Tibial nerve (tissue), 4 donors: ENCODE results near the gene GBE1. TPM values are rescaled to one million over a fixed set of nuclear protein-coding genes. Genes with fewer than 3 reads are reported as not detected.

Experiments
- DNase-seq, 2 donors: peaks; one replicate each; pipeline ENCODE4 v3.0.0-alpha.2; 2019; ENCODE audit warnings: low spot score in 2 of 2
- H3K27ac ChIP-seq, 4 donors: fragments of 200-600 bp; sonication (generic) in 3 of 4; one replicate each; pipeline ENCODE4 v1.5.1; 2017 to 2019; ENCODE audit warnings: mild to moderate bottlenecking in 1 of 4
- H3K27me3 ChIP-seq, 2 donors: fragments of 200-600 bp; sonication (generic) in 1 of 2; one replicate each; pipeline versions ENCODE4 v1.5.1 to v1.6.0; 2017 to 2019
- H3K36me3 ChIP-seq, 3 donors: fragments of 200-600 bp; sonication (generic); one replicate each; pipeline ENCODE4 v1.5.1; 2018 to 2019
- H3K4me1 ChIP-seq, 4 donors: fragments of 200-600 bp; sonication (generic) in 3 of 4; one replicate each; pipeline ENCODE4 v1.5.1; 2017 to 2019
- H3K4me3 ChIP-seq, 4 donors: fragments of 200-600 bp; sonication (generic) in 3 of 4; one replicate each; pipeline ENCODE4 v1.5.1; 2017 to 2019; ENCODE audit warnings: mild to moderate bottlenecking in 1 of 4, moderate library complexity in 1 of 4
- H3K9me3 ChIP-seq, 4 donors: fragments of 200-600 bp; sonication (generic) in 3 of 4; one replicate each; pipeline ENCODE4 v1.5.1; 2017 to 2019
- EP300 ChIP-seq, 2 donors: sonication (generic); formaldehyde crosslinking; IDR thresholded peaks; one replicate each; pipeline ENCODE4 v1.6.1; 2017; ENCODE audit warnings: antibody characterized with exemption in 2 of 2, mild to moderate bottlenecking in 1 of 2
- POLR2A ChIP-seq, 2 donors: fragments of 450-650 bp; IDR thresholded peaks; one replicate each; pipeline ENCODE4 v1.6.1; 2017; ENCODE audit warnings: antibody characterized with exemption in 2 of 2, mild to moderate bottlenecking in 2 of 2, moderate library complexity in 2 of 2
- WGBS, 2 donors: methylation state at CpG; one replicate each; pipeline ENCODE4 v1.1.5; 2018; 5-methylcytosine and 5-hydroxymethylcytosine counted together
- total RNA-seq, 4 donors: library from RNA; depleted of rRNA; stranded (reverse); fragments of >200 nt; gene quantifications; one replicate each; pipeline ENCODE4 v1.1.0, GENCODE V29; 2016
- TF ChIP-seq, protein P1 (sequence below), 5 experiments: fragments of 200-600 bp in 3 of 5; fragments of 450-650 bp in 2 of 5; sonication (generic) in 3 of 5; IDR thresholded peaks; one replicate each; pipeline ENCODE4 v1.5.1; 2016 to 2019; ENCODE audit warnings: antibody characterized with exemption in 5 of 5, mild to moderate bottlenecking in 3 of 5, moderate library complexity in 2 of 5

GBE1 gene
- total RNA-seq, 4 donors from 2014 or later = 25.8 to 34.5 (median 31.3) TPM

DNA sequence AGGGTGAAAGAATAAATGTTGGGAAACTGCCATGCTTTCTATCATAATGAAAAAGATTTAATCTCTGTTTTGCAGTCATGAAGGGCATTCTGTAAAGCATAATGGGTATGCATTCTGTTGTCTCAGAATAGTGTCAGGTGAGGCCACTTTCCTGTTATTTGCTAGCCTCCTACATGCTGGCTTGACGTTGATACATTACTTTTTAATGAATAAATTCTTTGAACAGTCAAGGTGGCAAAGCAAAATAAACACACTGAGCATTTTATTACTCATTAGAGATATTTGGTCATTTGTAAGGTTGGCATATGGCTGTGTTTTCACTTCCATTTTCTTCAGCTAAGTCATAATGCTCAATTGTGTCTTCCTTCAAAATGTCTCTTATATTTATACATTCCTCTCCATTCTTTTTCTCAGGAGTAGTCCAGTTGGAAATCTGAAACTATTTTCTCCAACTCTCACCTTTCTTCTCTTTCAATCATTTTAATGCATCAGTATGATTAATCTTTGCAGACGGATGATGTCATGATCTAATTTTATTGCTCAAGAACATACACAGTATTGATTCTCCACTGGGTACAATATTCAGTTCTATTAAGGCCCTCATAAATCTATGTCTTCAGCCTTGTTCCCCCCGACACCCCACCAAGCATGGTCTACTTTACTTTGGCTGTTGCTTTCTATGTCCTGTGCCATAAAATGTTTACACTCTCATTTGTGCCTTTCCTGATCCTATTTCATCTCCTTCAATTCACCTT lies 290.7 kb downstream of the GBE1 start:
- no peak overlapping the region for H3K27ac ChIP-seq
- 66 to 79% methylated on average over 3 of the region's 3 CpGs for WGBS, 2 donors
- no peaks in the 10 kb centered on the region for H3K36me3 ChIP-seq
- no peaks in the 10 kb centered on the region for H3K27me3 ChIP-seq
- H3K4me3 ChIP-seq = no peak overlapping the region
- no peaks in the 10 kb centered on the region for H3K9me3 ChIP-seq
- DNase-seq = no peak
- H3K4me1 ChIP-seq = no peaks in the 10 kb centered on the region
- TF ChIP-seq, protein P1, sequence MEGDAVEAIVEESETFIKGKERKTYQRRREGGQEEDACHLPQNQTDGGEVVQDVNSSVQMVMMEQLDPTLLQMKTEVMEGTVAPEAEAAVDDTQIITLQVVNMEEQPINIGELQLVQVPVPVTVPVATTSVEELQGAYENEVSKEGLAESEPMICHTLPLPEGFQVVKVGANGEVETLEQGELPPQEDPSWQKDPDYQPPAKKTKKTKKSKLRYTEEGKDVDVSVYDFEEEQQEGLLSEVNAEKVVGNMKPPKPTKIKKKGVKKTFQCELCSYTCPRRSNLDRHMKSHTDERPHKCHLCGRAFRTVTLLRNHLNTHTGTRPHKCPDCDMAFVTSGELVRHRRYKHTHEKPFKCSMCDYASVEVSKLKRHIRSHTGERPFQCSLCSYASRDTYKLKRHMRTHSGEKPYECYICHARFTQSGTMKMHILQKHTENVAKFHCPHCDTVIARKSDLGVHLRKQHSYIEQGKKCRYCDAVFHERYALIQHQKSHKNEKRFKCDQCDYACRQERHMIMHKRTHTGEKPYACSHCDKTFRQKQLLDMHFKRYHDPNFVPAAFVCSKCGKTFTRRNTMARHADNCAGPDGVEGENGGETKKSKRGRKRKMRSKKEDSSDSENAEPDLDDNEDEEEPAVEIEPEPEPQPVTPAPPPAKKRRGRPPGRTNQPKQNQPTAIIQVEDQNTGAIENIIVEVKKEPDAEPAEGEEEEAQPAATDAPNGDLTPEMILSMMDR (IDR thresholded peaks at IDR 0.05) = no peak
- TF ChIP-seq EP300 (IDR thresholded peaks at IDR 0.05) = no peak
- TF ChIP-seq POLR2A (IDR thresholded peaks at IDR 0.05) = no peak

DNA sequence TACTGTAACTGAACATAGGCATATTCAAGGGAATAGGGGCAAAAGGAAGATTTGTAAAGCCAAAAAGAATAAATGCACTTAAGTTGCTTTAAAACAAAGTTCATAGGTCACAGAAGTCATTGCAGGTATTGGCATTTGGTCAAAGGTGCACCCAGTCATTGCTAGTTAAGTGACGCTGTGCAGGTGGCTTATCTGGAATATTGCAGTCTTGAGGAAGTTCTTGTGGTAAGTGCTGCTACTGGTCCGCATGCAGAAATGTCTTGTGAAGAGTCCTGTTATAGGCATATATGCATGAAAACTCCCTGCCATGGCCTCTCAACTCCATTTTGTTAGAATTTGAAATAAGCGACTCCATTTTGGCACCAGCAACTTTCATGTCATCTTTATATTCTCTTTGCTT lies 293.1 kb downstream of the GBE1 start:
- Histone ChIP-seq H3K27me3 (no peaks in the 10 kb centered on the region), H3K36me3 (no peaks in the 10 kb centered on the region), H3K9me3 (no peaks in the 10 kb centered on the region), H3K27ac (no peak overlapping the region), H3K4me3 (no peak overlapping the region), H3K4me1 (no peaks in the 10 kb centered on the region)
- WGBS, 2 donors = 80 to 82% methylated on average over 3 of the region's 3 CpGs
- DNase-seq = no peak
- TF ChIP-seq POLR2A (IDR thresholded peaks at IDR 0.05) (no peak), EP300 (IDR thresholded peaks at IDR 0.05) (no peak)
- TF ChIP-seq, protein P1 (IDR thresholded peaks at IDR 0.05) = no peak

DNA sequence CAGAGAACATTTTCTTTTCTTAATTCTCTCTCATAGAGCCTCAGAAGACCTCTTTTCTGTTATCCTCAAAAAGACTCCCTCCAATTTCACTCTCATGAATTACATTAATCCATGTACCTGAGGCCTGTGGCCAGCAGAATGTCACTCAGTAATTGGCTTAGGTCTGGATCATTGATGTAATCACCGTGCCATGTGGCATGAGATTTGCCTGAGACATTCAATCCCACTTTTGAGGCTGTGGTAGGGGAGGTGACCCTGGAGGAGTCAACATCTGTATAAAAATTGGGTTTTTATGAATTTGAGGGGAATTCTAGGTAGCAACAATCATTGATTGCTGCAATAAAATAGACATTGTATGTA lies 295.3 kb downstream of the GBE1 start:
- Histone ChIP-seq H3K27me3 (no peaks in the 10 kb centered on the region), H3K9me3 (no peaks in the 10 kb centered on the region), H3K4me1 (no peaks in the 10 kb centered on the region), H3K4me3 (no peak overlapping the region), H3K27ac (no peak overlapping the region), H3K36me3 (no peaks in the 10 kb centered on the region)
- no peak for DNase-seq
- WGBS, 2 donors = 88 to 100% methylated on average over 1 of the region's 1 CpG
- no peak for TF ChIP-seq POLR2A (IDR thresholded peaks at IDR 0.05)
- no peak for TF ChIP-seq EP300 (IDR thresholded peaks at IDR 0.05)
- TF ChIP-seq, protein P1 (IDR thresholded peaks at IDR 0.05) = no peak

DNA sequence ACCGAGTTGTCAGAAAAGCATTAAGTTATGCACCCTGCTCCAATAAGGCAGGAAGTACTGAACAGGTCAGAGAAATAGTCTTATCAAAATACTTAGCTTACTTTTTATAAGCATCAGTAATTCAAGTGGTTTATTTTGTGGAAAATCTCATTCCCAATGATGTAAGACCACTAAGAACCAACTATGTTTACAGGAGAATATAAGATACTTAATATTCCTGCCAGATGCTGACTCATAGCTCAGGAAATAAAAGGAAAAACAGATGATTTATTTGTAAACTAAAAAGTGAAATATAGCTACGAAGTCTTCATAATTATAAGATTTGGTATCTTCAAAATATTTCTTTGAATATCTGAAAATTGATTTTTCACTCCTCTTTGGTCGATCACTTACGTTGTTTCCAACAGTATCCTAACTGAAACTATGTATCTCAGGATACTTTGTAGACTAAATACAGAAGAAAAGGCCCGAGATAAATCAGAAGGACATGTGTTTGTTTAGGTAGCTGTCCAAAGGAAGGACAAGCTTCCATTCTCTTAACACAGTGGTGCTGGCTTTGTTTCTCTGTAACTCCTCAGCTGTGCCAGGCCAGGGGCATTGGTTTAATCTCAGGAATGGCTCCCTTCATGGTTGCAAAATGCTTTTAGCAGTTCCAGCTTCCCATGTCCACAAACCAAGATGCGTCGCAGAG lies 295.8 kb downstream of the GBE1 start:
- WGBS, 2 donors = 79 to 81% methylated on average over 7 of the region's 7 CpGs

DNA sequence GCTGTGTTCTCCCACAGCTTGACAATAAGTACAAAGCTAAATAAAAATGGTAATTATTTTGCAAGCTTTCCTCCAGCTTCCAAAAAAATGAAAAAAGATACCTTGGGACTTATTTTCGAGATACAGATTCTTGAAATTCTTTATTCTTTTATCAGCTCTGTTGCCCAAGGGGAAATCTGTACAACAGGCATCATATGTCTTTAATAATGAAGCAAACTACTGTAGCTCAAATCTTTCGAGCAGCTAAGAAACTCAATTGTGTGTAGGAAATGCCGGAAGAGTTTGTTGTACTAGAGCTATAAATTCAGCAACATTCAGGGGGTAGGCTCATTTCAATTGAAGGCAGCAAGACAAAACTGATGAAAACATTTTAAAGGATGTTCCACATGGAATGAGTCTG lies 297.7 kb downstream of the GBE1 start:
- H3K9me3 ChIP-seq = no peaks in the 10 kb centered on the region
- H3K27ac ChIP-seq = no peak overlapping the region
- DNase-seq = no peak
- no peaks in the 10 kb centered on the region for H3K27me3 ChIP-seq
- no peaks in the 10 kb centered on the region for H3K36me3 ChIP-seq
- 33 to 37% methylated on average over 3 of the region's 3 CpGs for WGBS, 2 donors
- H3K4me3 ChIP-seq = no peak overlapping the region
- TF ChIP-seq, protein P1 (IDR thresholded peaks at IDR 0.05) = no peak
- no peak for TF ChIP-seq EP300 (IDR thresholded peaks at IDR 0.05)
- TF ChIP-seq POLR2A (IDR thresholded peaks at IDR 0.05) = no peak
- no peaks in the 10 kb centered on the region for H3K4me1 ChIP-seq

More for the DNA sequence above, 295.8 kb downstream of the GBE1 start:
- H3K27ac ChIP-seq = no peak overlapping the region
- H3K4me1 ChIP-seq = no peaks in the 10 kb centered on the region
- no peak overlapping the region for H3K4me3 ChIP-seq
- no peak for DNase-seq
- H3K9me3 ChIP-seq = no peaks in the 10 kb centered on the region
- no peaks in the 10 kb centered on the region for H3K36me3 ChIP-seq
- TF ChIP-seq EP300 (IDR thresholded peaks at IDR 0.05) (no peak), POLR2A (IDR thresholded peaks at IDR 0.05) (no peak)
- TF ChIP-seq, protein P1 (IDR thresholded peaks at IDR 0.05) = no peak
- H3K27me3 ChIP-seq = no peaks in the 10 kb centered on the region
